ENCODE data around the gene TTLL3. TPM values are rescaled to one million over a fixed set of nuclear protein-coding genes. Genes with fewer than 3 reads are reported as not detected.
A peak's percentile ranks its signal among the peaks of the same experiment; 100 is the strongest.

The TTLL3 gene
- total and polyA plus RNA-seq, 2 of the 4 experiments (the other 2 are of a cell fraction), result 6.8 to 43.4 TPM

- no peak overlapping the region for H4K5ac ChIP-seq (ENCODE audit: low read depth, low read length)
- no peak overlapping the region for H4K91ac ChIP-seq (ENCODE audit: insufficient read depth, low read depth, low read length)
- no TSS peak for BruUV-seq (replicated peaks)
- no peak overlapping the region for H3K9ac ChIP-seq (ENCODE audit: low read depth, low read length)
- H3K56ac ChIP-seq (ENCODE audit: extremely low read depth, insufficient read depth, low read length), result no peak overlapping the region
- intact Hi-C loops (cut with micrococcal nuclease), result no loop called here
- peak overlapping the region; percentile 55 for H2AK9ac ChIP-seq (replicated peaks; ENCODE audit: low read depth, low read length, poor library complexity)
- H3K14ac ChIP-seq (replicated peaks; ENCODE audit: low read depth, low read length), result no peak overlapping the region
- H2BK120ac ChIP-seq (ENCODE audit: low read depth, low read length), result no peak overlapping the region
- WGBS, 2 experiments (ENCODE audit: extremely low coverage in 2 of 2, insufficient read length in 1 of 2), result 90% methylated on average over 3 of the region's 6 CpGs; no CpG with 5 or more reads in 1 of the 2 experiments
- peaks cover 15% of the 10 kb centered on the region for H3K9me1 ChIP-seq (ENCODE audit: insufficient read depth, low read length)
- peaks cover 9% of the 10 kb centered on the region for H3K4me1 ChIP-seq (ENCODE audit: control insufficient read depth, insufficient read depth, low read length)
- no peak overlapping the region for H3K27ac ChIP-seq (ENCODE audit: insufficient read depth, low read length)
- no peak overlapping the region for H4K8ac ChIP-seq (ENCODE audit: low read depth in 2 of 2, low read length in 2 of 2)
- no peaks in the 10 kb centered on the region for H3K9me3 ChIP-seq (ENCODE audit: control insufficient read depth, insufficient read depth, low read length)
- H2AFZ ChIP-seq (replicated peaks; ENCODE audit: low read length, poor library complexity), result no peak overlapping the region
- no peak overlapping the region for H3K4me2 ChIP-seq (ENCODE audit: low read depth, low read length)
- H4K20me1 ChIP-seq (ENCODE audit: insufficient read depth, low read length), result 0 out of 2 replicates have a peak, but pooled peaks cover 1% of the 10 kb centered on the region
- dilution Hi-C loops (cut with HindIII; ENCODE audit: low sequenced_read_pairs, unreplicated experiment), result no loop called here
- no peaks in the 10 kb centered on the region for H3K27me3 ChIP-seq (ENCODE audit: control insufficient read depth, insufficient read depth, low read length)
- peaks cover 26 to 29% of the 10 kb centered on the region in 2 experiments for H3K79me1 ChIP-seq (ENCODE audit: low read depth in 1 of 2, low read length in 2 of 2)
- H3K4me3 ChIP-seq (ENCODE audit: insufficient read depth, low read depth, low read length), result no peak overlapping the region
- H2BK15ac ChIP-seq (ENCODE audit: low read depth, low read length), result no peak overlapping the region
- H3K18ac ChIP-seq (ENCODE audit: low read depth, low read length), result no peak overlapping the region
- H2BK20ac ChIP-seq (ENCODE audit: low read depth, low read length), result no peak overlapping the region
- H2AK5ac ChIP-seq (ENCODE audit: low read depth, low read length), result no peak overlapping the region
- peaks cover 45% of the 10 kb centered on the region for H3K36me3 ChIP-seq (ENCODE audit: control insufficient read depth, insufficient read depth, low read length)
- in situ Hi-C loops (cut with MboI; ENCODE audit: low sequenced_read_pairs), result no loop called here
- no peak overlapping the region for H3K23ac ChIP-seq (ENCODE audit: low read depth, low read length)
- DNase-seq, result peak; percentile 55
- H3K4ac ChIP-seq (ENCODE audit: low read depth, low read length), result no peak overlapping the region
- TF ChIP-seq FOS (IDR thresholded peaks at IDR 0.05; ENCODE audit: low read depth, low read length), result no peak
- no peak for TF ChIP-seq CTCF (conservative IDR thresholded peaks at IDR 0.05; ENCODE audit: low read depth, low read length)
- no peak for TF ChIP-seq POLR2A (IDR thresholded peaks at IDR 0.05; ENCODE audit: low read depth, low read length)
- TF ChIP-seq USF2 (IDR thresholded peaks at IDR 0.05; ENCODE audit: low read depth, low read length), result no peak
- no peak for TF ChIP-seq BHLHE40 (IDR thresholded peaks at IDR 0.05; ENCODE audit: low read depth, low read length)
- no peak for TF ChIP-seq MAZ (IDR thresholded peaks at IDR 0.05; ENCODE audit: borderline replicate concordance, low read depth, low read length)
- TF ChIP-seq MXI1 (IDR thresholded peaks at IDR 0.05; ENCODE audit: borderline replicate concordance, low read depth, low read length), result no peak
- TF ChIP-seq RCOR1 (IDR thresholded peaks at IDR 0.05; ENCODE audit: insufficient replicate concordance, low read length), result no peak
- no peak for TF ChIP-seq CEBPB (IDR thresholded peaks at IDR 0.05; ENCODE audit: low read depth, low read length)
- TF ChIP-seq RAD21 (IDR thresholded peaks at IDR 0.05; ENCODE audit: low read length), result no peak
- no peak for TF ChIP-seq SMC3 (IDR thresholded peaks at IDR 0.05; ENCODE audit: low read depth, low read length)
- TF ChIP-seq CHD1 (IDR thresholded peaks at IDR 0.05; ENCODE audit: low read depth, low read length), result no peak
- TF ChIP-seq NFE2L2 (IDR thresholded peaks at IDR 0.05; ENCODE audit: low read depth, low read length), result no peak
- no peak for TF ChIP-seq MAFK (IDR thresholded peaks at IDR 0.05; ENCODE audit: low read depth, low read length)
- TF ChIP-seq RFX5 (IDR thresholded peaks at IDR 0.05; ENCODE audit: low read depth, low read length), result no peak
- TF ChIP-seq ELK1 (IDR thresholded peaks at IDR 0.05; ENCODE audit: borderline replicate concordance, low read depth, low read length), result no peak
- H2BK5ac ChIP-seq (ENCODE audit: low read depth, low read length, poor library complexity, severe bottlenecking), result no peak overlapping the region
- ATAC-seq (ENCODE audit: low read depth), result no peak
- POLR2A ChIA-PET (ENCODE audit: unreplicated experiment), result no interaction called here
- CTCF ChIA-PET, result no interaction called here
Observed at GRCh38 chr3:9787714-9788113, 22.3 kb upstream of the TTLL3 start.
